IMR-90 (cell line): ENCODE measurements around the gene EMP1. TPM values are rescaled to one million over a fixed set of nuclear protein-coding genes. Genes with fewer than 3 reads are reported as not detected.
A peak's percentile ranks its signal among the peaks of the same experiment; 100 is the strongest.

Experiments used
- ATAC-seq: fragments of 200-7000 bp; cut with Tn5 transposase; 2 replicates; pipeline ENCODE4 v1.9.1; 2020; ENCODE audit warnings: low read depth, mild to moderate bottlenecking, moderate library complexity
- BruUV-seq: library from RNA; stranded (reverse); fragments of 400-500 nt; replicated peaks from 2 replicates; lab custom pipeline; 2021; lab: Mats Ljungman, UMichigan
- CTCF ChIA-PET: fragments of 300-600 bp; formaldehyde crosslinking; extraction: SDS; loops from one replicate; lab custom pipeline; 2021; ENCODE audit warnings: antibody characterized with exemption; lab: Yijun Ruan, JAX
- POLR2A ChIA-PET: fragments of 300-600 bp; sonication (Branson Sonifier 250); formaldehyde crosslinking; loops from one replicate; lab custom pipeline; 2022; ENCODE audit warnings: antibody characterized with exemption; ENCODE audit not compliant: unreplicated experiment; lab: Charles Lee
- DNase-seq: peaks from one replicate; pipeline ENCODE4 v3.0.0; 2013
- H2AFZ ChIP-seq: replicated peaks from 2 replicates; pipeline ENCODE3; 2013; ENCODE audit warnings: low read length, mild to moderate bottlenecking; ENCODE audit not compliant: poor library complexity
- H2AK5ac ChIP-seq: 2 replicates; pipeline ENCODE4 v1.6.1; 2013; ENCODE audit warnings: low read depth, low read length, inconsistent platforms
- H2AK9ac ChIP-seq: replicated peaks from 2 replicates; pipeline ENCODE3; 2013; ENCODE audit warnings: mild to moderate bottlenecking, low read depth, low read length, moderate library complexity; ENCODE audit not compliant: poor library complexity
- H2BK120ac ChIP-seq: 2 replicates; pipeline ENCODE4 v1.6.1; 2013; ENCODE audit warnings: low read depth, low read length, inconsistent platforms
- H2BK15ac ChIP-seq: 3 replicates; pipeline ENCODE4 v1.6.1; 2013; ENCODE audit warnings: low read depth, low read length, inconsistent platforms
- H2BK20ac ChIP-seq: 2 replicates; pipeline ENCODE4 v1.6.1; 2013; ENCODE audit warnings: low read depth, mild to moderate bottlenecking, inconsistent platforms, low read length, moderate library complexity
- H2BK5ac ChIP-seq: 2 replicates; pipeline ENCODE4 v1.6.1; 2013; ENCODE audit warnings: mild to moderate bottlenecking, low read depth, low read length, inconsistent platforms; ENCODE audit not compliant: poor library complexity, severe bottlenecking
- H3K14ac ChIP-seq: replicated peaks from 2 replicates; pipeline ENCODE4 v1.6.1; 2013; ENCODE audit warnings: low read depth, low read length, inconsistent platforms
- H3K18ac ChIP-seq: 2 replicates; pipeline ENCODE4 v1.6.1; 2013; ENCODE audit warnings: low read depth, low read length, control low read depth
- H3K23ac ChIP-seq: 2 replicates; pipeline ENCODE4 v1.6.1; 2013; ENCODE audit warnings: low read depth, low read length, inconsistent platforms
- H3K27ac ChIP-seq: 2 replicates; pipeline ENCODE4 v1.5.1; 2013; ENCODE audit warnings: mild to moderate bottlenecking, control low read depth, low read length; ENCODE audit not compliant: insufficient read depth
- H3K27me3 ChIP-seq: 2 replicates; pipeline ENCODE4 v1.6.1; 2013; ENCODE audit warnings: low read length; ENCODE audit not compliant: control insufficient read depth, insufficient read depth
- H3K36me3 ChIP-seq: 2 replicates; pipeline ENCODE4 v1.6.1; 2013; ENCODE audit warnings: low read length, mixed read lengths; ENCODE audit not compliant: control insufficient read depth, insufficient read depth
- H3K4ac ChIP-seq: 2 replicates; pipeline ENCODE4 v1.6.1; 2013; ENCODE audit warnings: low read depth, low read length, inconsistent platforms
- H3K4me1 ChIP-seq: 2 replicates; pipeline ENCODE4 v1.6.1; 2013; ENCODE audit warnings: low read length, mixed read lengths; ENCODE audit not compliant: control insufficient read depth, insufficient read depth
- H3K4me2 ChIP-seq: 2 replicates; pipeline ENCODE4 v1.6.1; 2013; ENCODE audit warnings: low read depth, mild to moderate bottlenecking, control low read depth, low read length, moderate library complexity
- H3K4me3 ChIP-seq: 2 replicates; pipeline ENCODE4 v1.5.1; 2013; ENCODE audit warnings: low read depth, mild to moderate bottlenecking, control low read depth, low read length, moderate library complexity; ENCODE audit not compliant: insufficient read depth
- H3K56ac ChIP-seq: 2 replicates; pipeline ENCODE4 v1.6.1; 2013; ENCODE audit warnings: low read length, inconsistent platforms; ENCODE audit not compliant: insufficient read depth; ENCODE audit errors: extremely low read depth
- H3K79me1 ChIP-seq, 2 experiments: 2 replicates each; pipeline ENCODE4 v1.6.1; 2013; ENCODE audit warnings: low read length in 2 of 2, inconsistent platforms in 1 of 2, low read depth in 1 of 2
- H3K9ac ChIP-seq: 2 replicates; pipeline ENCODE4 v1.6.1; 2013; ENCODE audit warnings: low read depth, low read length, control low read depth
- H3K9me1 ChIP-seq: 2 replicates; pipeline ENCODE4 v1.6.1; 2013; ENCODE audit warnings: low read length, inconsistent platforms; ENCODE audit not compliant: insufficient read depth
- H3K9me3 ChIP-seq: 2 replicates; pipeline ENCODE4 v1.6.1; 2013; ENCODE audit warnings: low read length; ENCODE audit not compliant: control insufficient read depth, insufficient read depth
- H4K20me1 ChIP-seq: 2 replicates; pipeline ENCODE4 v1.6.1; 2013; ENCODE audit warnings: low read length, inconsistent platforms; ENCODE audit not compliant: insufficient read depth
- H4K5ac ChIP-seq: 2 replicates; pipeline ENCODE4 v1.6.1; 2013; ENCODE audit warnings: mild to moderate bottlenecking, low read depth, low read length, control low read depth
- H4K8ac ChIP-seq, 2 experiments: 2 replicates each; pipeline ENCODE4 v1.6.1; 2013; ENCODE audit warnings: low read depth in 2 of 2, low read length in 2 of 2, control low read depth in 1 of 2, inconsistent platforms in 1 of 2
- H4K91ac ChIP-seq: 2 replicates; pipeline ENCODE4 v1.6.1; 2013; ENCODE audit warnings: low read depth, low read length, inconsistent platforms; ENCODE audit not compliant: insufficient read depth
- BHLHE40 ChIP-seq: fragments of 150-350 bp; IDR thresholded peaks from 2 replicates; pipeline ENCODE4 v1.6.1; 2016; ENCODE audit warnings: mild to moderate bottlenecking, low read depth, low read length
- CHD1 ChIP-seq: IDR thresholded peaks from 2 replicates; pipeline ENCODE4 v1.6.1; 2012; ENCODE audit warnings: low read depth, low read length, improper control_type of control experiment
- CTCF ChIP-seq: conservative IDR thresholded peaks from 2 replicates; pipeline ENCODE4 v1.5.1; 2012; ENCODE audit warnings: mild to moderate bottlenecking, low read depth, low read length, improper control_type of control experiment
- MAZ ChIP-seq: IDR thresholded peaks from 2 replicates; pipeline ENCODE4 v1.6.1; 2012; ENCODE audit warnings: low read depth, mild to moderate bottlenecking, low read length, improper control_type of control experiment, moderate library complexity, borderline replicate concordance
- POLR2A ChIP-seq: IDR thresholded peaks from 2 replicates; pipeline ENCODE4 v1.6.1; 2012; ENCODE audit warnings: mild to moderate bottlenecking, low read depth, low read length
- RAD21 ChIP-seq: IDR thresholded peaks from 2 replicates; pipeline ENCODE4 v1.6.1; 2012; ENCODE audit warnings: low read length, improper control_type of control experiment
- WGBS, 2 experiments: methylation state at CpG; one replicate each; pipeline versions ENCODE4 v1.1.5 to v1.1.7; 2013; ENCODE audit warnings: missing lambda C conversion rate in 2 of 2; ENCODE audit not compliant: insufficient read length in 1 of 2; ENCODE audit errors: extremely low coverage in 2 of 2; 5-methylcytosine and 5-hydroxymethylcytosine counted together
- dilution Hi-C: fragments of 300-500 bp; cut with HindIII; formaldehyde crosslinking; loops from one replicate; pipeline ENCODE4 v1.14.3; 2018; ENCODE audit warnings: low sequenced_read_pairs; ENCODE audit not compliant: unreplicated experiment
- in situ Hi-C: fragments of 300-500 bp; cut with MboI; formaldehyde crosslinking; loops from 3 replicates; pipeline ENCODE4 v1.14.3; 2019; ENCODE audit warnings: low sequenced_read_pairs, inconsistent platforms, mixed read lengths
- intact Hi-C: fragments of 100-400 bp; cut with micrococcal nuclease; formaldehyde crosslinking; loops from 2 replicates; pipeline ENCODE4 v1.10.0; 2022
- polyA plus RNA-seq, 3 experiments: library from polyadenylated mRNA; depleted of rRNA; stranded (reverse); fragments of >200 nt; gene quantifications; 2 replicates each; pipeline ENCODE4 v1.2.3, GENCODE V29; 2012; ENCODE audit warnings: low replicate concordance in 1 of 3
- total RNA-seq: library from RNA; depleted of rRNA; stranded (reverse); fragments of >200 nt; gene quantifications from 2 replicates; pipeline ENCODE4 v1.2.3, GENCODE V29; 2012

Gene EMP1
- total and polyA plus RNA-seq, 2 of the 4 experiments (the other 2 are of a cell fraction) = 137 to 201 TPM

- peaks cover 11 to 80% of the 10 kb centered on the region in 2 experiments for H3K79me1 ChIP-seq
- 0 out of 2 replicates have a peak overlapping the region, but pooled peaks have one; percentile 22 for H3K56ac ChIP-seq
- no TSS peak for BruUV-seq
- H3K9ac ChIP-seq = no peak overlapping the region
- ATAC-seq (no peak), DNase-seq (no peak)
- POLR2A ChIA-PET = interaction anchor here (0.6 kb wide), 1 partner anchor 187 kb away, joined by 3 read pairs; no protein-coding TSS in a partner anchor
- in situ Hi-C loops = no loop called here
- H2BK20ac ChIP-seq = peak overlapping the region; percentile 96; the same call in 1 of the 2 replicates
- peak overlapping the region; percentile 41 for H4K5ac ChIP-seq
- peak overlapping the region; percentile 46 for H3K4ac ChIP-seq
- H3K27ac ChIP-seq = peak overlapping the region; percentile 79
- intact Hi-C loops = loop anchor here (10.0 kb wide), 1 partner anchor 418 kb away; the partner anchor contains the start of gene APOLD1
- H3K9me3 ChIP-seq = no peaks in the 10 kb centered on the region
- H3K36me3 ChIP-seq = no peaks in the 10 kb centered on the region
- 67% methylated on average over 6 of the region's 16 CpGs; no CpG with 5 or more reads in 1 of the 2 experiments for WGBS, 2 experiments
- H3K4me1 ChIP-seq = peaks cover 41% of the 10 kb centered on the region
- H4K91ac ChIP-seq = peak overlapping the region; percentile 89
- peak overlapping the region; percentile 73 for H2AK9ac ChIP-seq
- H3K4me3 ChIP-seq = no peak overlapping the region
- peak overlapping the region; percentile 5 to 63; a peak in 3 of 4 replicates for H4K8ac ChIP-seq
- no peaks in the 10 kb centered on the region; the same call in 1 of the 2 replicates for H4K20me1 ChIP-seq
- dilution Hi-C loops = no loop called here
- peak overlapping the region; percentile 85 for H2AK5ac ChIP-seq
- peak overlapping the region; percentile 74 for H3K23ac ChIP-seq
- H3K18ac ChIP-seq = peak overlapping the region; percentile 10
- TF ChIP-seq RAD21 = 0 out of 2 replicates have a peak, but pooled peaks have one; percentile 7
- TF ChIP-seq BHLHE40 = no peak
- no peak for TF ChIP-seq POLR2A
- TF ChIP-seq MAZ = no peak
- no peak for TF ChIP-seq CHD1
- 0 out of 2 replicates have a peak, but pooled peaks have one; percentile 15 for TF ChIP-seq CTCF
- peak overlapping the region; percentile 49; the same call in 1 of the 3 replicates for H2BK15ac ChIP-seq
- peak overlapping the region; percentile 91 for H3K14ac ChIP-seq
- no peaks in the 10 kb centered on the region for H3K27me3 ChIP-seq
- CTCF ChIA-PET = interaction anchor here (0.7 kb wide), 1 partner anchor 326 kb away, joined by 3 read pairs; no protein-coding TSS in a partner anchor
- peak overlapping the region; percentile 96 for H2BK5ac ChIP-seq
- H3K9me1 ChIP-seq = peaks cover 49% of the 10 kb centered on the region
- H2BK120ac ChIP-seq = peak overlapping the region; percentile 92
- no peak overlapping the region for H3K4me2 ChIP-seq
- H2AFZ ChIP-seq = no peak overlapping the region
These were observed 6.8 kb downstream of the EMP1 start for GRCh38 chr12:13203034-13203922.
